SK-N-SH treated with all-trans-retinoic acid at 6 μM for 48 hours (cell line): ENCODE measurements around the gene NYAP2.

Source experiments
- ATAC-seq: fragments of 200-7000 bp; cut with Tn5 transposase; 3 replicates; pipeline ENCODE4 v1.9.1; 2020; ENCODE audit warnings: mild to moderate bottlenecking, moderate library complexity
- ARNTL ChIP-seq: fragments of 450-650 bp; formaldehyde crosslinking; IDR thresholded peaks from 2 replicates; pipeline ENCODE4 v1.5.0; 2020; ENCODE audit warnings: low read depth, mild to moderate bottlenecking, moderate library complexity, borderline replicate concordance
- CSDC2 ChIP-seq: fragments of 250-450 bp; sonication (Bioruptor Pico); IDR thresholded peaks from 2 replicates; pipeline ENCODE4 v1.5.0; 2020; ENCODE audit warnings: mild to moderate bottlenecking, moderate library complexity
- CSRNP3 ChIP-seq: fragments of 250-450 bp; sonication (Bioruptor Pico); IDR thresholded peaks from 2 replicates; pipeline ENCODE4 v1.5.1; 2021; ENCODE audit warnings: mild to moderate bottlenecking, moderate library complexity
- ESRRG ChIP-seq: fragments of 250-450 bp; sonication (Bioruptor Pico); IDR thresholded peaks from 2 replicates; pipeline ENCODE4 v1.6.1; 2021; ENCODE audit warnings: mild to moderate bottlenecking
- GLIS3 ChIP-seq: fragments of 250-450 bp; sonication (Bioruptor Pico); IDR thresholded peaks from 2 replicates; pipeline ENCODE4 v1.5.0; 2020; ENCODE audit warnings: mild to moderate bottlenecking, moderate library complexity
- PATZ1 ChIP-seq: fragments of 250-450 bp; sonication (Bioruptor Pico); IDR thresholded peaks from 2 replicates; pipeline ENCODE4 v1.8.0; 2020; ENCODE audit warnings: mild to moderate bottlenecking, moderate library complexity, borderline replicate concordance
- POU6F1 ChIP-seq: fragments of 250-450 bp; sonication (Bioruptor Pico); IDR thresholded peaks from 2 replicates; pipeline ENCODE4 v1.8.0; 2021; ENCODE audit warnings: low read depth, mild to moderate bottlenecking, moderate library complexity, borderline replicate concordance
- PPARA ChIP-seq: fragments of 250-450 bp; sonication (Bioruptor Pico); IDR thresholded peaks from 2 replicates; pipeline ENCODE4 v1.5.0; 2020; ENCODE audit warnings: mild to moderate bottlenecking, borderline replicate concordance
- RARB ChIP-seq: fragments of 250-450 bp; sonication (Bioruptor Pico); IDR thresholded peaks from 2 replicates; pipeline ENCODE4 v1.8.0; 2021; ENCODE audit warnings: mild to moderate bottlenecking, moderate library complexity
- SNAI2 ChIP-seq: fragments of 250-450 bp; sonication (Bioruptor Pico); IDR thresholded peaks from 2 replicates; pipeline ENCODE4 v1.5.0; 2020; ENCODE audit warnings: mild to moderate bottlenecking, moderate library complexity
- TCF4 ChIP-seq: fragments of 250-450 bp; sonication (Bioruptor Pico); IDR thresholded peaks from 2 replicates; pipeline ENCODE4 v1.8.0; 2021; ENCODE audit warnings: mild to moderate bottlenecking, moderate library complexity, borderline replicate concordance
- TOX ChIP-seq: fragments of 250-450 bp; sonication (Bioruptor Pico); IDR thresholded peaks from 2 replicates; pipeline ENCODE4 v1.8.0; 2021; ENCODE audit warnings: mild to moderate bottlenecking, moderate library complexity, borderline replicate concordance
- TSHZ2 ChIP-seq: fragments of 250-450 bp; sonication (Bioruptor Pico); IDR thresholded peaks from 2 replicates; pipeline ENCODE4 v1.5.0; 2020; ENCODE audit warnings: mild to moderate bottlenecking, moderate library complexity
- ZC3H10 ChIP-seq: fragments of 250-450 bp; sonication (Bioruptor Pico); IDR thresholded peaks from 2 replicates; pipeline ENCODE4 v1.5.1; 2021; ENCODE audit warnings: mild to moderate bottlenecking, moderate library complexity
- ZFP3 ChIP-seq: fragments of 250-450 bp; sonication (Bioruptor Pico); IDR thresholded peaks from 2 replicates; pipeline ENCODE4 v1.5.0; 2020; ENCODE audit warnings: mild to moderate bottlenecking, moderate library complexity
- ZNF565 ChIP-seq: fragments of 450-650 bp; formaldehyde crosslinking; conservative IDR thresholded peaks from 2 replicates; pipeline ENCODE4 v1.5.0; 2020; ENCODE audit warnings: low read depth, mild to moderate bottlenecking, moderate library complexity
- ZNF70 ChIP-seq: fragments of 450-650 bp; formaldehyde crosslinking; IDR thresholded peaks from 2 replicates; pipeline ENCODE4 v1.5.0; 2020; ENCODE audit warnings: mild to moderate bottlenecking, moderate library complexity
- ZNF8 ChIP-seq: fragments of 450-650 bp; formaldehyde crosslinking; IDR thresholded peaks from 2 replicates; pipeline ENCODE4 v1.5.0; 2020; ENCODE audit warnings: mild to moderate bottlenecking, moderate library complexity

Gene NYAP2

GRCh38 chr2:225668606-225669266 lies 269.2 kb downstream of the NYAP2 start:
- no peak for TF ChIP-seq PATZ1 (CRISPR knock-in tag)
- TF ChIP-seq POU6F1 (CRISPR knock-in tag): no peak
- TF ChIP-seq ZNF8: no peak
- TF ChIP-seq ZNF70 (CRISPR knock-in tag): no peak
- no peak for TF ChIP-seq RARB
- no peak for TF ChIP-seq CSRNP3 (CRISPR knock-in tag)
- TF ChIP-seq PPARA (CRISPR knock-in tag): no peak
- TF ChIP-seq ARNTL (CRISPR knock-in tag): no peak
- no peak for TF ChIP-seq ZFP3
- no peak for TF ChIP-seq SNAI2
- peak; percentile 87 for ATAC-seq

- TF ChIP-seq ZNF565: no peak
- TF ChIP-seq TOX: peak; percentile 69
- TF ChIP-seq ZNF8: no peak
Measured at GRCh38 chr2:225670111-225670974, 270.8 kb downstream of the NYAP2 start.

GRCh38 chr2:225678792-225679191 lies 279.3 kb downstream of the NYAP2 start:
- no peak for ATAC-seq
- TF ChIP-seq CSRNP3 (CRISPR knock-in tag) (no peak), TOX (no peak), GLIS3 (CRISPR knock-in tag) (no peak), PPARA (CRISPR knock-in tag) (no peak), POU6F1 (CRISPR knock-in tag) (no peak), SNAI2 (no peak), ESRRG (CRISPR knock-in tag) (no peak), CSDC2 (no peak), ZC3H10 (CRISPR knock-in tag) (no peak), TCF4 (CRISPR knock-in tag) (no peak), RARB (no peak)

More at GRCh38 chr2:225670111-225670974, 270.8 kb downstream of the NYAP2 start:
- peak; percentile 63 for ATAC-seq

- no peak for TF ChIP-seq ZNF8
- no peak for ATAC-seq
Measured at GRCh38 chr2:225683258-225683657, 283.7 kb downstream of the NYAP2 start.

- TF ChIP-seq ZNF8: no peak
- TF ChIP-seq SNAI2: no peak
- TF ChIP-seq ZC3H10 (CRISPR knock-in tag): no peak
- TF ChIP-seq PATZ1 (CRISPR knock-in tag): no peak
- TF ChIP-seq PPARA (CRISPR knock-in tag): no peak
- TF ChIP-seq TSHZ2: no peak
- ATAC-seq: no peak
Measured at GRCh38 chr2:225690153-225690552, 290.6 kb downstream of the NYAP2 start.
